Spinal cord (tissue), 10 donors: ENCODE results near the gene GNG7. TPM values are rescaled to one million over a fixed set of nuclear protein-coding genes. Genes with fewer than 3 reads are reported as not detected.

ENCODE experiments used
- DNase-seq, 6 donors: peaks; one replicate each; pipeline versions ENCODE4 v3.0.0 to v3.0.0-alpha.2; 2013 to 2015; ENCODE audit warnings: low spot score in 6 of 6, low read depth in 4 of 6
- H3K27ac ChIP-seq: one replicate; pipeline ENCODE4 v1.5.1; 2013; ENCODE audit warnings: low read depth, low read length, control low read depth
- H3K27me3 ChIP-seq: one replicate; pipeline ENCODE4 v1.6.1; 2013; ENCODE audit warnings: low read length; ENCODE audit not compliant: control insufficient read depth, insufficient read depth
- H3K36me3 ChIP-seq: one replicate; pipeline ENCODE4 v1.6.1; 2013; ENCODE audit warnings: low read length; ENCODE audit not compliant: control insufficient read depth, insufficient read depth
- H3K4me1 ChIP-seq: one replicate; pipeline ENCODE4 v1.6.1; 2013; ENCODE audit warnings: low read length; ENCODE audit not compliant: control insufficient read depth, insufficient read depth
- H3K4me3 ChIP-seq: one replicate; pipeline ENCODE4 v1.5.1; 2013; ENCODE audit warnings: low read depth, low read length, control low read depth
- H3K9me3 ChIP-seq: one replicate; pipeline ENCODE4 v1.6.1; 2013; ENCODE audit warnings: low read length; ENCODE audit not compliant: control insufficient read depth, insufficient read depth
- WGBS: methylation state at CpG from one replicate; pipeline ENCODE4 v1.1.5; 2013; ENCODE audit warnings: missing lambda C conversion rate; ENCODE audit not compliant: insufficient coverage; 5-methylcytosine and 5-hydroxymethylcytosine counted together
- polyA plus RNA-seq, 2 donors: library from polyadenylated mRNA; unstranded; fragments of 120-200 nt; gene quantifications; one replicate each; pipeline ENCODE4 v1.2.1, GENCODE V29; 2013; ENCODE audit not compliant: insufficient read length in 2 of 2
- total RNA-seq, 2 donors: library from RNA; depleted of rRNA in 1 of 2; stranded (reverse); fragments of 120-200 nt in 1 of 2; fragments of >200 nt in 1 of 2; gene quantifications; one replicate each; pipeline versions ENCODE4 v1.2.3 to v1.2.4, GENCODE V29; 2013 to 2014
- donor health status: healthy.

GNG7 gene
- total and polyA plus RNA-seq, 4 donors, result 6.2 to 60.4 (median 30.2) TPM

GRCh38 chr19:2483084-2483483 is 219.4 kb downstream of the GNG7 start:
- Histone ChIP-seq H3K27ac (no peak overlapping the region), H3K36me3 (no peaks in the 10 kb centered on the region), H3K27me3 (peaks cover 42% of the 10 kb centered on the region), H3K4me1 (peaks cover 19% of the 10 kb centered on the region), H3K9me3 (no peaks in the 10 kb centered on the region), H3K4me3 (no peak overlapping the region)
- DNase-seq, result no peak
- 90% methylated on average over 2 of the region's 6 CpGs for WGBS

GRCh38 chr19:2482354-2483038 is 220.0 kb downstream of the GNG7 start:
- 77% methylated on average over 6 of the region's 12 CpGs for WGBS
- no peak for DNase-seq
- Histone ChIP-seq H3K9me3 (no peaks in the 10 kb centered on the region), H3K4me3 (no peak overlapping the region), H3K4me1 (peaks cover 20% of the 10 kb centered on the region), H3K36me3 (no peaks in the 10 kb centered on the region), H3K27ac (no peak overlapping the region), H3K27me3 (peaks cover 42% of the 10 kb centered on the region)

- H3K36me3 ChIP-seq, result no peaks in the 10 kb centered on the region
- peaks cover 45% of the 10 kb centered on the region for H3K27me3 ChIP-seq
- H3K4me3 ChIP-seq, result no peak overlapping the region
- H3K4me1 ChIP-seq, result peaks cover 31% of the 10 kb centered on the region
- H3K27ac ChIP-seq, result no peak overlapping the region
- H3K9me3 ChIP-seq, result no peaks in the 10 kb centered on the region
- 90% methylated on average over 15 of the region's 16 CpGs for WGBS
- no peak for DNase-seq
Measured at GRCh38 chr19:2481466-2481865, 221.0 kb downstream of the GNG7 start.

- H3K9me3 ChIP-seq, result no peaks in the 10 kb centered on the region
- H3K36me3 ChIP-seq, result no peaks in the 10 kb centered on the region
- H3K4me3 ChIP-seq, result no peak overlapping the region
- H3K4me1 ChIP-seq, result peaks cover 48% of the 10 kb centered on the region
- H3K27ac ChIP-seq, result no peak overlapping the region
- peaks cover 57% of the 10 kb centered on the region for H3K27me3 ChIP-seq
- no peak for DNase-seq
- WGBS, result 49% methylated on average over 14 of the region's 20 CpGs
Measured at GRCh38 chr19:2479556-2480194, 222.8 kb downstream of the GNG7 start.

- Histone ChIP-seq H3K27ac (no peak overlapping the region), H3K27me3 (peaks cover 58% of the 10 kb centered on the region), H3K4me3 (peak overlapping the region; percentile 18), H3K36me3 (no peaks in the 10 kb centered on the region), H3K9me3 (no peaks in the 10 kb centered on the region), H3K4me1 (peaks cover 53% of the 10 kb centered on the region)
- no peak for DNase-seq
- WGBS, result 2% methylated on average over 36 of the region's 39 CpGs
Measured at GRCh38 chr19:2478756-2479555, 223.5 kb downstream of the GNG7 start.

GRCh38 chr19:2478278-2478755 is 224.2 kb downstream of the GNG7 start:
- H3K27me3 ChIP-seq, result peaks cover 58% of the 10 kb centered on the region
- peak overlapping the region; percentile 18 for H3K4me3 ChIP-seq
- no peaks in the 10 kb centered on the region for H3K36me3 ChIP-seq
- no peak overlapping the region for H3K27ac ChIP-seq
- peak in 2 of 6 donors; percentile 37 to 59 for DNase-seq
- no peaks in the 10 kb centered on the region for H3K9me3 ChIP-seq
- H3K4me1 ChIP-seq, result peaks cover 53% of the 10 kb centered on the region
- 3% methylated on average over 19 of the region's 20 CpGs for WGBS

- DNase-seq, result no peak
- H3K27ac ChIP-seq, result no peak overlapping the region
- H3K27me3 ChIP-seq, result peaks cover 58% of the 10 kb centered on the region
- H3K4me3 ChIP-seq, result no peak overlapping the region
- no peaks in the 10 kb centered on the region for H3K36me3 ChIP-seq
- 13% methylated on average over 15 of the region's 21 CpGs for WGBS
- peaks cover 53% of the 10 kb centered on the region for H3K4me1 ChIP-seq
- H3K9me3 ChIP-seq, result no peaks in the 10 kb centered on the region
Measured at GRCh38 chr19:2477732-2478191, 224.7 kb downstream of the GNG7 start.

- Histone ChIP-seq H3K4me1 (peaks cover 53% of the 10 kb centered on the region), H3K9me3 (no peaks in the 10 kb centered on the region), H3K27ac (no peak overlapping the region), H3K27me3 (peaks cover 58% of the 10 kb centered on the region), H3K4me3 (peak overlapping the region; percentile 69), H3K36me3 (no peaks in the 10 kb centered on the region)
- peak in 1 of 6 donors; percentile 38 for DNase-seq
- WGBS, result 5% methylated on average over 23 of the region's 27 CpGs
Measured at GRCh38 chr19:2477141-2477710, 225.3 kb downstream of the GNG7 start.

- Histone ChIP-seq H3K27me3 (peaks cover 58% of the 10 kb centered on the region), H3K36me3 (no peaks in the 10 kb centered on the region), H3K4me1 (peaks cover 53% of the 10 kb centered on the region), H3K27ac (peak overlapping the region; percentile 58), H3K9me3 (no peaks in the 10 kb centered on the region), H3K4me3 (peak overlapping the region; percentile 69)
- DNase-seq, result peak in 2 of 6 donors; percentile 33 to 64
- WGBS, result under 1% methylated on average over 42 of the region's 42 CpGs
Measured at GRCh38 chr19:2476451-2477140, 225.9 kb downstream of the GNG7 start.
